Activated gamma-delta T cell treated with Interleukin-2 at 50 U/mL for 16 hours (primary cell): ENCODE data around the gene FCGR3A.
A peak's percentile ranks its signal among the peaks of the same experiment; 100 is the strongest.
"Not testable (repeated sequence)": the region's sequence is repeated elsewhere in the genome, so short reads cannot be mapped to it uniquely, and the experiment has no call there.

Source experiments
- DNase-seq: peaks from one replicate; pipeline ENCODE4 v3.0.0-alpha.2; 2020

The FCGR3A gene

GRCh38 chr1:161529463-161530104 is 20.0 kb downstream of the FCGR3A start:
- DNase-seq = not testable (repeated sequence)

- DNase-seq = not testable (repeated sequence)
Observed at GRCh38 chr1:161528550-161528949, 21.1 kb downstream of the FCGR3A start.

- not testable (repeated sequence) for DNase-seq
Observed at GRCh38 chr1:161525918-161526317, 23.7 kb downstream of the FCGR3A start.

- not testable (repeated sequence) for DNase-seq
Observed at GRCh38 chr1:161525321-161525720, 24.3 kb downstream of the FCGR3A start.

- DNase-seq = not testable (repeated sequence)
Observed at GRCh38 chr1:161524742-161525291, 24.8 kb downstream of the FCGR3A start.

GRCh38 chr1:161523817-161524741 is 25.5 kb downstream of the FCGR3A start, which contains the start of gene HSPA6:
Gene HSPA6 (plus strand): TSS chr1:161524540. CDS start chr1:161524659, 119 bp downstream.
- DNase-seq = peak; percentile 75

- not testable (repeated sequence) for DNase-seq
Observed at GRCh38 chr1:161523041-161523816, 26.4 kb downstream of the FCGR3A start.

- DNase-seq = not testable (repeated sequence)
Observed at GRCh38 chr1:161513953-161514352, 35.7 kb downstream of the FCGR3A start.

GRCh38 chr1:161513448-161513780 is 36.2 kb downstream of the FCGR3A start:
- not testable (repeated sequence) for DNase-seq

GRCh38 chr1:161512636-161513447 is 36.8 kb downstream of the FCGR3A start:
- not testable (repeated sequence) for DNase-seq

GRCh38 chr1:161511756-161512060 is 37.9 kb downstream of the FCGR3A start:
- no peak for DNase-seq

- DNase-seq = no peak
Observed at GRCh38 chr1:161511018-161511755, 38.4 kb downstream of the FCGR3A start.

- DNase-seq = no peak
Observed at GRCh38 chr1:161510477-161510876, 39.1 kb downstream of the FCGR3A start.

GRCh38 chr1:161506336-161507223 is 43.0 kb downstream of the FCGR3A start:
- DNase-seq = no peak

GRCh38 chr1:161505686-161506085 is 43.9 kb downstream of the FCGR3A start:
- no peak for DNase-seq

- no peak for DNase-seq
Observed at GRCh38 chr1:161503394-161503748, 46.2 kb downstream of the FCGR3A start.

- no peak for DNase-seq
Observed at GRCh38 chr1:161502641-161503393, 46.8 kb downstream of the FCGR3A start.

- no peak for DNase-seq
Observed at GRCh38 chr1:161502181-161502580, 47.4 kb downstream of the FCGR3A start.

- DNase-seq = no peak
Observed at GRCh38 chr1:161501234-161501633, 48.4 kb downstream of the FCGR3A start.
